Thyroid gland (tissue), 4 donors: ENCODE data around the gene PBX3. TPM values are rescaled to one million over a fixed set of nuclear protein-coding genes. Genes with fewer than 3 reads are reported as not detected.

Source experiments
- DNase-seq, 2 donors: peaks; one replicate each; pipeline ENCODE4 v3.0.0-alpha.2; 2019
- H3K27ac ChIP-seq, 3 donors: fragments of 200-600 bp; sonication (generic); 1 replicate in 2 of 3; 2 replicates in 1 of 3; pipeline ENCODE4 v1.5.1; 2016 to 2019; ENCODE audit warnings: mild to moderate bottlenecking in 1 of 3, moderate library complexity in 1 of 3
- H3K27me3 ChIP-seq: fragments of 200-600 bp; sonication (generic); one replicate; pipeline ENCODE4 v1.5.1; 2019
- H3K36me3 ChIP-seq, 2 donors: fragments of 200-600 bp; sonication (generic); one replicate each; pipeline ENCODE4 v1.5.1; 2016 to 2019
- H3K4me1 ChIP-seq, 2 donors: fragments of 200-600 bp; sonication (generic); one replicate each; pipeline ENCODE4 v1.5.1; 2017 to 2019
- H3K4me3 ChIP-seq, 3 donors: fragments of 200-600 bp; sonication (generic); replicated peaks in 1 of 3; 1 replicate in 2 of 3; 2 replicates in 1 of 3; pipeline ENCODE4 v1.5.1; 2016; ENCODE audit warnings: mild to moderate bottlenecking in 1 of 3
- H3K9me3 ChIP-seq: fragments of 200-600 bp; sonication (generic); one replicate; pipeline ENCODE4 v1.5.1; 2017
- POLR2A ChIP-seq, 2 donors: fragments of 450-650 bp; IDR thresholded peaks; one replicate each; pipeline ENCODE4 v1.6.1; 2017; ENCODE audit warnings: antibody characterized with exemption in 2 of 2, mild to moderate bottlenecking in 2 of 2, moderate library complexity in 1 of 2
- WGBS, 2 donors: methylation state at CpG; one replicate each; pipeline ENCODE4 v1.1.5; 2017; 5-methylcytosine and 5-hydroxymethylcytosine counted together
- intact Hi-C: fragments of 100-400 bp; cut with DNase I; formaldehyde crosslinking; loops from one replicate; pipeline ENCODE4 v1.15.1; 2023
- total RNA-seq, 4 donors: library from RNA; depleted of rRNA; stranded (reverse); fragments of >200 nt; gene quantifications; one replicate each; pipeline ENCODE4 v1.2.3, GENCODE V29; 2016
- TF ChIP-seq, protein P1 (sequence below), 6 experiments: fragments of 200-600 bp in 3 of 6; fragments of 450-650 bp in 3 of 6; sonication (generic) in 3 of 6; IDR thresholded peaks; one replicate each; pipeline ENCODE4 v1.5.1; 2016 to 2019; ENCODE audit warnings: antibody characterized with exemption in 6 of 6, mild to moderate bottlenecking in 2 of 6, inconsistent platforms in 1 of 6, moderate library complexity in 1 of 6

PBX3 gene
- total RNA-seq, 4 donors from 2014 or later: 68.5 to 108 (median 71.3) TPM

DNA sequence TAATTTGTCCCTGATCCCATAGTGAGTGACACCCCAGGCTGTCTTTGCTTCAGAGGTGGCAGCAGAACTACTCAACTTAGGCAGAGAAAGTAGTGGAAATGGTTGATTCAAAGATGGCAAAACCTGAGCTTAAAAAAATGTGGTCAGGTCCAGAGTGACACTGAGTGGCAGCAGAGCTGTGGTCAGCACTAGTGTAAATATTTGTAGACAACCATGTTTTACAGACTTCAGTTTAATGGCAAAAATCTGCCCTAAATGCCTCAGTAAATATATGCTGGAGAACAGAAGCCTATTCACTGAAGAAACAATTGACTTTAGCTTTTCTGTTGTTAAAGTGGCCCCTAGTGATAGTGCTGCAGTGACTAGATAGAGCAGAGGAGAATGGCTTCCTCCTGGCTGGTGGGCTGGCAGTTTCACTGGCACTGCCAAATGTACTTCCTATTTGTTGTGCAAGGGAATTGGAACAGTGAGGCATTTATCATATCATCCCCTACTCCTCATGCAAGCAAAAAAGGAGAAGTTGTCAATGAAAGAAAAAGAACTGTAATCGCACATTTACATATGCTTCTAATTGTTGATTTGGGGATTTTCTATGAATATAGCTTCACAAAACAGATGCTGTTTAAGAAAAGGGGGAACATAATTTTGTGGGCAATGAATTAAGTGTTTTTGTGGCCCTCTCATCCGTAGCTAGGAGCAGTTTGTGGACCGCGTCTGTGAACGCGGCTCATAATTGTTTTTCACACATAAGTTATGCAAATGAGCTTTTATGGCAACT is 12.0 kb downstream of the PBX3 start:
- WGBS, 2 donors: 78 to 88% methylated on average over 6 of the region's 6 CpGs
- Histone ChIP-seq H3K4me1 (peaks cover 34 to 73% of the 10 kb centered on the region in 2 donors), H3K4me3 (no peak overlapping the region)

DNA sequence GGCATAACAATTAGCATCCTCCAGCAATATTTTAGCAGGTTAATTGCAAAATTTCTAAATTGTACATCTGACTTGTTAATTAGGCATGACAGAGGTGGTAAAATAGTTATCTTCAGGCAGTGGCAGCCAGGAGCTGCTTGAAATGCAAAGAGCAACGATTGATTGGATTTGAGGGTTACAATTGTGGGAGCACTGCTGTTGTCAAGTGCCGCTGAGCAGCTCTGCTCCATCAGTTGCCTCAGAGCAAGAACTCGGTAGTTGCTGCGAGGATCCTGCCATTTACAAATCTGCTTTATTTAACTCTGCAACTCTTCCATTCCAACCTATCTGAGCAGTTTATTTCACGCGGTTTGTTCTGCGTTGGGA is 12.6 kb downstream of the PBX3 start:
- H3K4me1 ChIP-seq: peaks cover 34 to 68% of the 10 kb centered on the region in 2 donors
- no peak overlapping the region for H3K4me3 ChIP-seq
- peak; percentile 13 to 30 for DNase-seq
- no peak for TF ChIP-seq POLR2A (IDR thresholded peaks at IDR 0.05)
- TF ChIP-seq, protein P1, sequence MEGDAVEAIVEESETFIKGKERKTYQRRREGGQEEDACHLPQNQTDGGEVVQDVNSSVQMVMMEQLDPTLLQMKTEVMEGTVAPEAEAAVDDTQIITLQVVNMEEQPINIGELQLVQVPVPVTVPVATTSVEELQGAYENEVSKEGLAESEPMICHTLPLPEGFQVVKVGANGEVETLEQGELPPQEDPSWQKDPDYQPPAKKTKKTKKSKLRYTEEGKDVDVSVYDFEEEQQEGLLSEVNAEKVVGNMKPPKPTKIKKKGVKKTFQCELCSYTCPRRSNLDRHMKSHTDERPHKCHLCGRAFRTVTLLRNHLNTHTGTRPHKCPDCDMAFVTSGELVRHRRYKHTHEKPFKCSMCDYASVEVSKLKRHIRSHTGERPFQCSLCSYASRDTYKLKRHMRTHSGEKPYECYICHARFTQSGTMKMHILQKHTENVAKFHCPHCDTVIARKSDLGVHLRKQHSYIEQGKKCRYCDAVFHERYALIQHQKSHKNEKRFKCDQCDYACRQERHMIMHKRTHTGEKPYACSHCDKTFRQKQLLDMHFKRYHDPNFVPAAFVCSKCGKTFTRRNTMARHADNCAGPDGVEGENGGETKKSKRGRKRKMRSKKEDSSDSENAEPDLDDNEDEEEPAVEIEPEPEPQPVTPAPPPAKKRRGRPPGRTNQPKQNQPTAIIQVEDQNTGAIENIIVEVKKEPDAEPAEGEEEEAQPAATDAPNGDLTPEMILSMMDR (IDR thresholded peaks at IDR 0.05): no peak
- H3K36me3 ChIP-seq: no peaks in the 10 kb centered on the region
- no peaks in the 10 kb centered on the region for H3K27me3 ChIP-seq
- no peaks in the 10 kb centered on the region for H3K9me3 ChIP-seq
- 36 to 46% methylated on average over 7 of the region's 7 CpGs for WGBS, 2 donors
- no peak overlapping the region for H3K27ac ChIP-seq
- intact Hi-C loops: no loop called here

More for the DNA sequence above, 12.0 kb downstream of the PBX3 start:
- TF ChIP-seq, protein P1 (IDR thresholded peaks at IDR 0.05): no peak
- TF ChIP-seq POLR2A (IDR thresholded peaks at IDR 0.05): no peak
- peak overlapping the region in 1 of 3 donors; percentile 6 for H3K27ac ChIP-seq
- no peak for DNase-seq
- H3K9me3 ChIP-seq: no peaks in the 10 kb centered on the region
- H3K27me3 ChIP-seq: no peaks in the 10 kb centered on the region
- H3K36me3 ChIP-seq: no peaks in the 10 kb centered on the region
- intact Hi-C loops: no loop called here

DNA sequence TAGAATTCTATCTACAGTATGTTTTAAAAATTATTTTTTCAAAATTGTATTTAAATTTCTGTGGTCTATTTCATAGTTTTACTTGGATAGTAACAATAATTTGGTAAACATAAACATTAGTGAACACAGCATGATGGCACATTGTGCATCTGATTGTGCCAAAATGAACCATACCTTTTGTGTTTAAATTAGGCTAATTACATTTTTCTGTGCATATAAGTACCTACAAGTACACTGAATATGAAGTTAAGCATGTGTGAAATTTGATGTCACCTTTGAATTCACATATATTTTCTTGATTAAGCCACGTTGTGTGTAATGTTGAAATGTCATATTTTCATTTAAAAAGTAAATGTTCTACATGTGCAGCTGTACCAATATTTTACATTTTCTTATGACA is 13.4 kb downstream of the PBX3 start:
- no peak overlapping the region for H3K27ac ChIP-seq
- 84 to 96% methylated on average over 1 of the region's 1 CpG for WGBS, 2 donors
- DNase-seq: no peak
- intact Hi-C loops: no loop called here
- H3K4me1 ChIP-seq: peaks cover 29 to 60% of the 10 kb centered on the region in 2 donors
- H3K36me3 ChIP-seq: no peaks in the 10 kb centered on the region
- TF ChIP-seq, protein P1 (IDR thresholded peaks at IDR 0.05): no peak
- no peak for TF ChIP-seq POLR2A (IDR thresholded peaks at IDR 0.05)
- no peaks in the 10 kb centered on the region for H3K9me3 ChIP-seq
- no peak overlapping the region for H3K4me3 ChIP-seq
- no peaks in the 10 kb centered on the region for H3K27me3 ChIP-seq

DNA sequence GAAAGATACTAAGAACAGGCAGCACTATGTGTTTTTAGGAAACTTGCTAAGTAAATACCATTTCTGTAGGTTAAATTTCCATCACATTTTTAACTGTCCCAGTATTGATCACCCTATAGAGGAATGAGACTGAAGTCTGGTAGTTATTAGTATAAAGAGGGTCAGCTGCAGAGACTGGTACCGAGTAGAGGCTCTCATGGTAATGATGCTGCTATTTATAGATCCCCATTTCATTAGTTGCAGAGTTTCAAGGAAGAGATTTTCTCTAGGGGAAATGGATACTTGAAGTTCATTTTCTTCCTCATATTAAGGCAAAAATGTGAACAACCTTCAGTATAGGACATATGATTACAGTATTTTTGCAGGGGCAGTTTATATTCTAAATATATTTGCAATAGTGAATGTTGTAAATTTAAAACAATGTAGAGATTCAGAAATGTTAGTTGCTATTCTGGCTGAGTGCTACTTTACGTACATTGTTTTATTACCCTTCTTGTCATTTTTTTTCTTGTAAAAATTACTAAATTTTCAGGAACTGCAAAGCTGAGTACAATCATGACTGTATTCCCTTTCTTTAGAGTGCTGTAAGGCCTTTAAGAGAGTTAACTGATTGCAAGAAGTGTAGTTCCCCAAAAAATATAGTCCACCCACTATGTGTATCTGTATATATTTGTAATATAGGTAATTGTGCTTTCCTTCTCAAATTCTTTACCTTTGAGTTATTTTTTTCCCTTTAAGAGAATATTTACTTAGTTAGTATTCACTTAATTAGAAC is 14.7 kb downstream of the PBX3 start:
- Histone ChIP-seq H3K27me3 (no peaks in the 10 kb centered on the region), H3K36me3 (no peaks in the 10 kb centered on the region), H3K9me3 (no peaks in the 10 kb centered on the region), H3K27ac (no peak overlapping the region), H3K4me1 (peaks cover 29 to 50% of the 10 kb centered on the region in 2 donors), H3K4me3 (no peak overlapping the region)
- DNase-seq: no peak
- WGBS, 2 donors: 76 to 82% methylated on average over 2 of the region's 2 CpGs
- intact Hi-C loops: no loop called here
- TF ChIP-seq POLR2A (IDR thresholded peaks at IDR 0.05): no peak
- TF ChIP-seq, protein P1 (IDR thresholded peaks at IDR 0.05): no peak

DNA sequence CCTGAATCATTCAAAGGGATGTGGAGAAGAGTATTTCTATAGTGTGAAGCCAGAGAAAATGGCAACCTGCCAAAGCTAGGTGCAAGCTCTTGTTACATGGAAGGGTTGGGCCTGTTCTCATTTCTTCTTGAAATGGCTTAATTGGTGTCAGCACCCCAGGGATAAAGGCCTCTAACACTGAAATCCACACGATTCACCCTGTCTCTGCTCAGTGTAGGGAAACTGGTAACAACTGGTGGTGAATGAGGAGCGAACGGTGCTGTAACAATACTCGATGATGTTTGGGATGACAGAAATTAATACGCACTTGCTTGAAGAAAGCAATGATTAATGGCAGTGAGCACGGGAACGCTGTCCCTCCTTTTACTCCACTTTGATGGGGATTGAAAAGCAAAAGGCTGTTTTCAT is 16.2 kb downstream of the PBX3 start:
- TF ChIP-seq POLR2A (IDR thresholded peaks at IDR 0.05): no peak
- Histone ChIP-seq H3K27ac (no peak overlapping the region), H3K9me3 (no peaks in the 10 kb centered on the region), H3K4me1 (peaks cover 18 to 36% of the 10 kb centered on the region in 2 donors), H3K4me3 (no peak overlapping the region), H3K27me3 (no peaks in the 10 kb centered on the region), H3K36me3 (no peaks in the 10 kb centered on the region)
- DNase-seq: no peak
- intact Hi-C loops: no loop called here
- 79 to 83% methylated on average over 7 of the region's 7 CpGs for WGBS, 2 donors
